Stimulated activated CD8-positive, alpha-beta memory T cell treated with anti-CD3 and anti-CD28 coated beads, Interleukin-4, amount 100 ng/mL, for 4 hours (primary cell): Measurements from ENCODE around the gene EML6.
"Not testable (repeated sequence)": the region's sequence is repeated elsewhere in the genome, so short reads cannot be mapped to it uniquely, and the experiment has no call there.

ENCODE experiments used
- DNase-seq, 2 donors: peaks; one replicate each; pipeline ENCODE4 v3.0.0-alpha.2; 2020; ENCODE audit warnings: low read depth in 2 of 2, low spot score in 1 of 2

The EML6 gene

DNA sequence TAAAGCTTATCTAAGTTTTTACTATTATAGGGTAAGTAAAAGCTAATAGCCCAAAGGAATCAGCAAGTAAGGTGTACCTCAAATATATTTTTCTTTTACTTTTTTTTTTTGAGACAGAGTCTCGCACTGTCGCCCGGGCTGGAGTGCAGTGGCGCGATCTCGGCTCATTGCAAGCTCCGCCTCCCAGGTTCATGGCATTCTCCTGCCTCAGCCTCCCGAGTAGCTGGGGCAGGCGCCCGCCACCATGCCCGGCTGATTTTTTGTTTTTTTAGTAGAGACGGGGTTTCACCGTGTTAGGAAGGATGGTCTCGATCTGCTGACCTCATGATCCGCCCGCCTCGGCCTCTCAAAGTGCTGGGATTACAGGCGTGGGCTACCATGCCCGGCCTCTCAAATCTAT is 267.2 kb downstream of the EML6 start:
- not testable (repeated sequence) for DNase-seq

DNA sequence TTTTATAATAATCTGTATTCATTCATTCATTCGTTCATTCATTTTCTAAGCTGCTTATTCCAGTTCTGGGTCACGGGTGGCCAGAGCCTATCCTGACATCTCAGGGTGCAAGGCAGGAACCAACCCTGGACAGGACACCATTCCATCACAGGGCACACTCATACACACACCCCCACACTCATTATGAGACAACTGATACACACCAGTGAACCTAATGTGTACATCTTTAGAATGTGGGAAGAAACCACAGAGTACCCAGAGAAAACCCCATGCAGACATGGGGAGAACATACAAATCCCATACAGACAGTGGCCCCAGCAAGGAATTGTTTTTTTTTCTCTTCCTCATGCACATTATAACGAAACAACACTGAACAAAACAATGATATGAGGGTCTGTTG is 272.1 kb downstream of the EML6 start:
- no peak for DNase-seq

DNA sequence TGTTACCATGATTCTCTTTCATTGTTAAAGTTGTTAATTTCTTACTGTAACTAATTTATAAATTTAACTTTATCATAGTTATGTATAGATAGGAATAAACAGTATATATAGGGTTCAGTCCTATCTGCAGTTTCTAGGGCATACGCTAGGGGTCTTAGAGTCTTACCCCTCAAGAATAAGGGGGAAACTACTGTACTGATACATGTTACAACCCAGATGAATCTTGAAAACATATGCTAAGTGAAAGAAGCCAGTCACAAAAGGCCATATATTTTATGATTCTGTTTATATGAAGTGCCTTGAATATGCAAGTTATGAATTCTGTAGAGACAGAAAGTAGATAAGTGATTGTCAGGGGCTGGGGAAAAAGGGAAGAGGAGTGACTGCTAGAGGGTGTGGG is 274.4 kb downstream of the EML6 start:
- no peak for DNase-seq

DNA sequence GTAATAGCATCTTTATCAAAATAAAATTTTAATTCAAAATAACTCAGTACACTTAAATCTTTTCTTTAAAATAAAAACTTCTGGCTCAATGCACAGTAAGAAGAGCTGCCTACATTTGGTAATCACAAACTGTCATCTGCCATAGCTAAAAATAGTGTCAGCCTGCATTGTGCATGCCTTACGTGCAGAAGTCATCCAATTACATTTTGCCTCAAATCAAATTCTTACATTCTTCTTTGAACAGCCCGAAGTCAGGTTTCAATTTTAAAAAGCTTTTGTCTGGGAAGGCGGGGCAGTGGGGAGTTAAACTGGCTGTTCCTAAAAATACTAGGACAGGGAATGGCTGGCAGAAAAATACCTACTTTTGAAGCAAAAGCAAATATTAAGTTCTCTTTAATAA is 275.7 kb downstream of the EML6 start:
- DNase-seq = no peak

DNA sequence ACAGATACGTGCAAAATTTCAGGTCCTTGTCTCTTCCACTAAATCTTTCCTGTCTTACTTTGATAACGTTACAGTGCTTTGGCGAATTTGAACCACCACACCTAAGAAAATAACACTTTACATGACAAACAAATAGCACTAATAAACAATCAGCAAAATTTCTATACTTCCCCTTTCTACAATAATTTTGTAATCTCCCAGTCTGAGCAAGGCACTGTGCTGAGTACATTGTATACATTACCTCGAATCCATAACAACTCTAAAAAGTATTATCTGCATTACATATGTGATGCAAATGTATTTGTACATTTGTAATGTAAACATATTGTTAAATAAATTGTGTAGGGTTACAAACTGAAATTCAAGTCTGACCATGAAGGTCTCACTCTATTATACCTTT is 276.9 kb downstream of the EML6 start:
- no peak for DNase-seq

DNA sequence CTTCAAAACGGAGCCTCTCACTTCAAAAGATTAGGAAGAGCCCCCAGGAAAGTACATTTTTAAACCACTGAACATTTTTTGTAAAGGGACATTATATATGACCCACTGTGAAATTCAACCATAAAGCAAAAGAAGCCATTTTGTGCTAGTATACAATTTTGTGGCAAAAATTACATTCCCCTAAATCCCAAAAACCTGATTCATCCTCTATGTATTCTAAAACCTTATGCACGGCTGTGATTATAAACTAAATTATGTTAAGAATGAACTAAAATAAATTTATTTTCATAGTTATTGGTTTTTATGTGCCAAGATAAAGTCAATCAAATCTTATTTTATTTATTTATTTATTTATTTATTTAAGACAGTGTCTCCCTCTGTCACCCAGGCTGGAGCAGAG is 278.3 kb downstream of the EML6 start:
- no peak for DNase-seq

DNA sequence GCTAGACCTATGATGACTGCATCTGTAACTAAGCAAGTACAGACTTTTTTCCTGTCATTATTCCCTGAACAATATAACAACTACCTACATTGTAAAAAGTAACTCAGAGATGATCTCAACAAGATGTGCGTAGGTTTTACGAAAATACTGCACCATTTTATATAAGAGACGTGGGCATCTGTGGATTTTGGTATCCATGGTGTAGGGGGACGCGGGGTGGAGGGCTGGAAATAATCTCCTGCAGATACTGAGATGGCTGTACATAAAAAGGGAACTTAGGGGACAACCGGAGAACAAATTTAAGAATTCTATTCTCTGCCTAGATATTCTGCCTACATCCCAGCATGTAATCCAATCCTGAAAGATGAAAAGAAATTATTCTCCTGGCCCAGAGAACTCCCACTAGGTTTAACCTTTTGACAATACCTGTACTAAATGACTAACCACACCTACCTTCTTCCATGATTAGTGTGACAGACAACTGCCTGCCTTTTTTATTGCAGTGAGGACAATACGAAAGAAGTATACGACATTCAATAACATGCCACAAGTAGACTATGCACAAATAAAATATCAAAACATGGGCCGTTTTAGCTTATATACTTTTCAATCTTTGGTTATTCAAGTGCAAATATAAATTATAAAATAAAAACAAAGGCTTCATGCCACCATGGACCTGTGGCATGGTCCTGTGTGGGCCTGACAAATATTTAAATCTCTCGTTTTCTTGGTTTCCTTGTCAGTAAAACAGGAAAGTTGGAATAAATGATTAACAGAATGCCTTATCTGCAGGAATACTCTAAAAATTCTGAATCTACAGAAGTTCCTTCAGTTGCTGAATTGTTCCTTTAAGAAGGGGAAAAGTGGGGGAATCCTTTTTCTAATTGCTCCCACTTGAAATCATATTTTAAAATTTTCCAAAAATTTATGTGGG is 280.5 kb downstream of the EML6 start:
- no peak for DNase-seq

DNA sequence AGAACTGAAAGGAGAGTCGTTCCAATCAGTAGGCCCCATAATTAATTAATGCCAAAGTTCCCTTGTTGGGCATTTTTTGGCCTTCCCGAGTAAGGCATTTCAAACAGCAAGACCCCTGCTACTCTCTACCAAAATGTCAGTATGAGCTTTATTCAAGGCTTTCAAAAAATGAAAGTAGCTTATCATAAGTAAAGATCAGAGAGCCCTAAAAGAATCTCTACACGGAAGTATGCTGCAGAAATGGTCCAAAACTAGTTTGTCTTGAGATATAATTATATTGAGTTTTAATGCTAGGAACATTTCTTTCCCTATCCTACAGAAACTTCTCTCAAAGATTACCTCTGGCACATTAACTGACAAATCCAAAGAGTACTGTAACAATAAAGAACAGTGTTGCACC is 282.8 kb downstream of the EML6 start:
- DNase-seq = no peak

DNA sequence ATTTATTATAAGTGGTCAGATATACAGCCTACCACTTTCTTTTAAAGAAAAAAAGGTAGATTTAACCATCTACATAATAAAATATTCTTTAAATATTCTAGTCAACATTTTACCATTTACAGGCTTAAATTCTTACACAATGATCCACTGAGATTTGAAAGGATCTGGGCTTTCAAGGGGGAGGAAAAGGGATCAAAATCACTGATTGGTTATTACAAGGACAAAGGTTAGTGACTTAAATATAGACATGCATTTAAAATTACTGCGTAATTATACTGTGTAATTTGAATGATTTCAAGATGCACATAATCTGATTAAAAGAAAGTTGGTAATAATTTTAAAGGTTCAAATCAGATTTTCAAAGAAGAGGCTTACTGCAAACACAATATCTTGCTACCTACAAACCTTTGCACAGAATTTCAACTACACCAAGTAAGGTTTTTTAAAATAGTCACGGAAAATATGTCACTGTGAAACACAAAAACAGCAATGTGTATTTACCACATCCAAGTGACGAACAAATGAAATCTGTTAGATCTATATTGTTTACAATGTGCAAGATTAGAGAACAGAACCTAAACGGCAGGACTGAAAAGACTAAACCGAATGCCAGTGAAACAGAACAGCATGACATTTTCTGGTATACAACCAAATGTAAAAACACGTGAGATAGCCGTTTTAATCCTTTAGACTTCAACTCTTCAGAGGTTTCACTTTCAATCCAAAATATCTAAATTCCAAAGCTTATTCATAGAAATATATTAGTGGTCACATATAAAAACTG is 286.0 kb downstream of the EML6 start:
- no peak for DNase-seq

DNA sequence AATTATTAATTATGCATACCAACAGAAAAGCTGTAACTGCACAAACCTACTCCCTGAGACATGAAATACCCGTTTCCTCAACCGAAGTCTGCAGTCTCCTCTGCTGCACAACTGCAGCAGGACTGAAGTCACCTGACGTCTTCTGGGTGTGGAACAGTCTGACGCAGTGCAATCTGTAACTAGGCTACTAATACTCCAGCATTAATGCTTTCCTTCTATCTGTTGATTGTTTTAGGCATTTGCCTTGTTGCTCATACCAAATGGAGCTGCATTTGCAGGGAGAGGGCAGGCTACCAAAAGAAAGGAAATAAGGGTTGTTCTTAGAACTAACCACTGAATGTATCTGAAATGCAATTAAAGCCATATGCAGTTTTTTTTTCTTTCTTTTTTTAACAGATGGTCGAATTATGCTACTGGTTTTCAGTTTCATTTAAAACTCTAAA is 286.7 kb downstream of the EML6 start:
- no peak for DNase-seq

DNA sequence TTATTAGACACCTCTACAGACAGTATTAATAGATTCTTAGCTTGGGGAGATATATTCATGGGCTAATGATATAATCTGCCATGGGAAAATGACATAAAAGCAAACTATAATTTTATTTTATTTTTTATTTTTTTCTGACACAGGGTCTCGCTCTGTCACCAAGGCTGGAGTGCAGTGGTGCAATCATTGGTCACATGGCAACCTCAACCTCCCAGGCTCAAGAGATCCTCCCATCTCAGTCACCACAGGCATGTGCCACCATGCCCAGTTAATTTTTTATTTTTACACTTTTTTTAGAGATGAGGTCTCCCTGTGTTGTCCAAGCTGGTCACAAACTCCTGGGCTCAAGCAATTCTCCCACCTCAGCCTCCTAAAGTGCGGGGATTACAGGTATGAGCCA is 287.5 kb downstream of the EML6 start:
- DNase-seq = no peak

DNA sequence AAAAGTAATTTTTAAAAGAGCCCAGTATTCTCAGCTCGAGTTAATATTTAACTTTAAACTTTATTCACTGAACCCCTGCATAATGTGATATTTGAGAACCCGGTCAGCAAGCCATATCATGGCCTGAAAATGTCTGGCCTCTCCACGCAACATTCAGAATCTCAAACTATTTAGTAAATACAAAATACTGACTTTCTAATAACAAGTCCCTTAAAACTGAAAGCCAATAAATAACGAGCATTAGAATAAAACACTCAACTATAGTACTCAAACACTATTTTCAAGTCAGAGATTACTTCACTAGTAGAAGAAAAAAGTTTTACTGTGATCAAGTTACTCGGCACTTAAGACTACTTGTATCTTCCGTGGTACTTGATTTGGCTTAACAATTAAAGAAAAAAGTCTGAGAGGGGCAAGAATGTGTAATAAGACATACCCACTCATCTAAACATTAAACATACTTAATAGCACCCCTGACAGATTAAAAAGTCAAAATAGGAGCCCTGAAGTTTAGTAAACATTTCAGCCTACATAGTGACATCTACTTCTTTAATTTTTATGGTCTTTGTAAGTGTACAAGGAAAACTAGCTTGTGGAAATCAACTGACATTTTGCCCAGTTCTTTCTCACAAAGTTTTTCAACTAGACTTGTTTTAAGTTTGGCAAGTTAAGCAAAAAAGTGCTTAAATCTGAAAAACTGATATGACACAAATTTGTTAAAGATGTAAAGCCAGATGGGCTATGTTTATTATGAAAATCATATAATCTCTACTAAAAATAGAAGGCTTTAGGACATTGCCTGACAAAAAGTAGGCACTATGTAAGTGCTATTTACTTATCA is 288.6 kb downstream of the EML6 start:
- DNase-seq = no peak

DNA sequence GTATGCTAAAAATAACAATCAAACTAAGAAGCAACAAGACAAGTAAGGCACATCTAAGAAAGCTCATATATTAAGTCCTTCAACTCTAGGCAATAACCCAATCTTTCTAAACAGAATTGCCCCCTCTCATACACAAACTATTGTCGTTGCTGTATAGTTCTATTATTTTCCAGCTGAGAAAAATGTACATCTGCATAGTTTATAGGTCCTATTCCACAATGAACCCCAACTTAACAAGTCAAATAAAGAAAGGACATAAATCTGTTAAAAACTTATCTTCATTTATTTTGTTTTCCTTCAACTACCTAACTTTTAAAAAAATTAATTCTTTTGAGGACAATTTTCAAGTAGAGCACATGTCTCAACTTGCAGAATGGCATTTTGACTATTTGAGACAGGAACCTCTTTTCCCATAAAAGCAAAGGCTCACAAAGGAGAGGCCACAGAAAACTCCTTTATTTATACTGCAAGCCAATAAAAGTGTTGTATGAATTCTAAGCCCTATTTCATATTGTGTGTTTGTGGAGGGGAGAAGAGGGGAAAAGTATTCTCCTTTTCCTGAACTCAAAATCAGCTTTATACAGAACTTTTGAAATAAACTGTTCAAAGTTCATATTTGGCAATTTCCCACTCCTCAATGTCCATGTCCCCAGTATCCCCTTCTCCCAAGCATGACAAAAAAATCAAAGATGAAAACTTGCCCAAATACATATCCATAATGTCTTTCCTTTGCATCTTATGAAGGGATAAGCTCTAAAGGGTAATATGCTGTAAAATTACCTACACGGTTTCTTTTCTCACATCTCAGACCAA is 289.4 kb downstream of the EML6 start:
- no peak for DNase-seq

DNA sequence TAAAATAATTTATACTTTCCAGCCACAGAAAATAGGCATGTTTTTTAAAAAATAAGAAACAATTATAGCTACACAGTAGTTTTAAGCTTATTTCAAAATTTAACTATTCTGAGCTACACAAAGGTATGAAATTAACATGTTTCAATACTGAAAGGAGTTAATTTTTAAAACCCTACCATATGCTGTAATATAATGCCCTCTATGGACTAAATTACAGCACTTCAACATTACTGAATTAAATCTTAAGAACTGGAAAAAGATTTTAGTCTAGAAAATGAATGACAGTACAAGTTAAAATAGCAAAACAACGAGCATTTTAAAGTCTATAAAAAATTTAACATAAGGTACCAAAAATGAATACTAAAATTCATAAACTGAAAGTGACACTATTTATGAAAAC is 290.5 kb downstream of the EML6 start:
- no peak for DNase-seq

DNA sequence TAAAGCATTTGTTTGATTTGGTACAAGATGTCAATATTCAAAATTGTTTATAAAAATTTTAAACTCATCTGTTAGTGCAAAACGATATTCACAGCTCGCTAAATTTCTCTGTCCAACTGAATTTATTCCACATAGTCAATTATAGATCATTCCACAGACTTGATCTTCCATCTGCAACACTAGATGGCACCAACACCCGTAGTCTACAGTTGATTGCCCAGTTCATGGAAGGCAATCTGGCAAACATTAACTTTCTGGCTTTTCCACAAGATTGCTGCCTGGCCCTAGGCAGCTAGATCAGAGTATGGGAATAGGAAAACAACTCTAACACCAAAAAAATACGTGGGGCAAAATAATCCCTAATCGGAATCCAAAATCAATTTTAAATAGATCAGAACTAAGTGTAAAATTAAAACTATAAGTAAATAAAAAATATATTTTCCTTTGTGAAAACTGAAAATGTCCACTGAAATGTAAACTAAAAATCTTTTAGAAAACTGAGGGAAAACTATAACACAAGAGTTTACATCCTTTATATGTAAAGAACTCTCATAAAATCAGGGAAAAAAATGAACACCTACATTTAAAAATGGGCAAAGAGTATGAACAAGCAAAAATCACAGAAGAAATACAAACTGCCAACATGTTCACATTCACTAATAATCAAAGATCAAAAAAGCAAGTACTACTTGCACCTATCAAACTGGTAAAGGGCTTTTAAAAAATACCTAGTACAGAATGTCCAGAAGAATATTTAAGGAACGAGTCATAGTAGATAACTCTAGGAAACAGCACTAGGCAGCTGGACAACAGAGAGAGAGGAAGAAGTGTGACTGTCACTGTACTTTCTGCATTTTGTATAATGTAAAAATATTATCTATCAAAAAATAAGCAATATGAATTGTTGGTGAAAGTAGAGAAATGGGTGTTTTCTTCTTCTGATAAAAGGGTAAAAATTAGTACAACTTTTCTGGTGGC is 291.8 kb downstream of the EML6 start:
- peak in 1 of 2 donors; percentile 9 for DNase-seq

DNA sequence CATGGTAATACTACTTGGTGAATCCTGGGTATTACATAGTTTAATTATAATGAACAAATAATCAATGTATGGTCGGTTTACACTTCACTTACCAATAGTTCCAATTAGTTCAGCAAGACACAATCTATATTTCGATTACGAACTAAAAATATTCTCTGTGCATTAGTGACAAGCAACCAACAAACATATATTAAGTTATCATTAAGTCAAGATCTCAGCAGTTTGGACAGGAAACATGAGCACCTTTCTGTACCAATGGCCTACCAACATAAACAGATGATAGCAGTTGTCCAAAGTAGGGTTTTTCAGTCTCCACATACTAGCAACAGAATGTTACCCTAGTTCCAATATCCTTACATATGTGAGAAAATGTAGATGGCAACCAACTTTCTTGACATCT is 294.0 kb downstream of the EML6 start:
- DNase-seq = no peak

DNA sequence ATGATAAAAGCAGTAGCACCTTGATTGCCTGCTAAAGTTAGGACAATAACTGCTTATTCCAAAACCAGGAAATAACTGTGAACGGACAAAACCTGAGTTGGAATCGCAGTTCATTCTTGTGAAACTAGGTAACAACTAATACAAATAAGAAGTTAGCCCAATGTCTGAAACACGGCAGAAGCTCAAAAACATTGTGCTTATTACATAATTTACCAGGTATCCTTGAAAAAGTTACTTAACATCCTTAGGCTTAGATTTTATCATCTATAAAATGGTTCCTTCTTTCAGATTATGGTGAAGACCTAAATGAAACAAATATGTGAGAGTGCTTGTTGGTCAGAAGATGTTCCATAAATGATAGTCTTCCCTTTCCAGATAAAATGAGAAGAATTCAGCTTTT is 294.4 kb downstream of the EML6 start:
- DNase-seq = no peak

DNA sequence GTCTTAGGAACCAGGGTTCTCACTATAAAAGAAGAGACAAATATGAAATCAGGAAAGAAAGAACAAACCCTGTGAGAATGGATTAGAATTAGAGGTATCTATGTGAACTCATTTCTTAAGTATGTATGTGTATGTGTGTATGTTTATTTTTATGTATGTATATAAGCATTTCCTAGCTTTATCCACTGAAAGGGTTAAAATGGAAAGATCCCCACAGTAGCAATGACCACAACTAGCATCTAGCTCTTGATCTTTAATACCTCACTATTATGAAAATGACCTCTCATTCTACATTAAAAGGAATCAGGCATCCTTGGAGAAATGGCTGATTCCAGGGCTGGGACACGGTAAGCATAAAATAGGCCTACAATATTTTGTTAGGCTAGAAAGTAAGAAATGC is 295.2 kb downstream of the EML6 start:
- no peak for DNase-seq

DNA sequence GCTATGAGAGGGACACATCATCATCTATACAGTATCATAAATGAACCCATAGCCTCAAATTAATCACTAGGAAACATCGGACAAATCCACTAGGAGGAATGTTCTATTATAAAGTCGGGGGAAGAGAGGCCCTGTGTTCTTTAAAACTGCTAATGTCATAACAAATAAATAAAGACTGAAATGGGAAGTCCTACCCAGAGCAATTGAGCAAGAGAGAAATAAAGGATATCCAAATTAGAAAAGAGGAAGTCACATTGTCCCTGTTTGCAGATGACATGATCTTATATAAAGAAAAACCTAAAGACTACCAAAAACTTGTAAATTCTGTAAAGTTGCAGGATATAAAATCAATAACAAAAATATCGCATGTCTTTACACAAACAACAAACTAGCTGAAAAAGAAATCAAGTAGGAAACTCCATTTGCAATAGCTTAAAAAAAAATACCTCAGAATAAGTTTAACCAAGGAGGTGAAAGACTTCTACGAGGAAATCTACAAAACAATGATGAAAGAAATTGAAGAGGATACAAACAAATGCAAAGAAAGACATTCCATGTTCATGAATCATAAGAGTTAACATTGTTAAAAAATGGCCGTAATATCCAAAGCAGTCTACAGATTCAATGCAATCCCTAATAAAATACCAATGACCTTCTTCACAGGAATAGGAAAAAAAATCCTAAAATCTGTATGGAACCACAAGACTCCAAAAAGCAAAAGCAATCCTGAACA is 296.2 kb downstream of the EML6 start:
- DNase-seq = no peak
